GM12892 (cell line): ENCODE results near the gene WSCD2.

Experiments
- DNase-seq: peaks from one replicate; pipeline ENCODE4 v3.0.0; 2011; ENCODE audit not compliant: insufficient read length
- FAIRE-seq: peaks from 2 replicates; lab custom pipeline; 2011; peaks lifted over from hg19 to GRCh38; lab: Jason Lieb, UNC
- POLR2A ChIP-seq: IDR thresholded peaks from 2 replicates; pipeline ENCODE4 v1.6.1; 2011; ENCODE audit warnings: low read depth, low read length, control low read depth
- POLR2AphosphoS5 ChIP-seq: IDR thresholded peaks from 2 replicates; pipeline ENCODE4 v1.6.1; 2011; ENCODE audit warnings: low read depth, low read length, control low read depth
- TAF1 ChIP-seq: IDR thresholded peaks from 2 replicates; pipeline ENCODE4 v1.6.1; 2011; ENCODE audit warnings: low read depth, mild to moderate bottlenecking, control low read depth, low read length, borderline replicate concordance

WSCD2 gene

GRCh38 chr12:108176292-108176691 is 47.2 kb downstream of the WSCD2 start:
- TF ChIP-seq POLR2AphosphoS5 (no peak), TAF1 (no peak), POLR2A (no peak)
- FAIRE-seq (no peak), DNase-seq (no peak)

- no peak for DNase-seq
- no peak for FAIRE-seq
- no peak for TF ChIP-seq TAF1
- TF ChIP-seq POLR2AphosphoS5: no peak
- TF ChIP-seq POLR2A: no peak
These were observed 48.0 kb downstream of the WSCD2 start for GRCh38 chr12:108177131-108177530.

- FAIRE-seq (no peak), DNase-seq (no peak)
- TF ChIP-seq POLR2AphosphoS5: no peak
These were observed 50.2 kb downstream of the WSCD2 start for GRCh38 chr12:108179305-108179704.

GRCh38 chr12:108180255-108181094 is 51.4 kb downstream of the WSCD2 start:
- no peak for DNase-seq
- TF ChIP-seq TAF1 (no peak), POLR2A (no peak), POLR2AphosphoS5 (no peak)
- peak; percentile 5 for FAIRE-seq

GRCh38 chr12:108181095-108181454 is 52.0 kb downstream of the WSCD2 start:
- FAIRE-seq: no peak
- DNase-seq: no peak
- TF ChIP-seq TAF1: no peak
- no peak for TF ChIP-seq POLR2AphosphoS5
- TF ChIP-seq POLR2A: no peak

- TF ChIP-seq POLR2A (no peak), POLR2AphosphoS5 (no peak), TAF1 (no peak)
- DNase-seq (no peak), FAIRE-seq (no peak)
These were observed 53.0 kb downstream of the WSCD2 start for GRCh38 chr12:108182096-108182495.

- TF ChIP-seq POLR2A (no peak), POLR2AphosphoS5 (no peak), TAF1 (no peak)
- FAIRE-seq (no peak), DNase-seq (no peak)
These were observed 55.9 kb downstream of the WSCD2 start for GRCh38 chr12:108185002-108185401.

- no peak for TF ChIP-seq POLR2AphosphoS5
- no peak for TF ChIP-seq TAF1
- TF ChIP-seq POLR2A: no peak
- no peak for DNase-seq
- no peak for FAIRE-seq
These were observed 58.7 kb downstream of the WSCD2 start for GRCh38 chr12:108187831-108188230.

- TF ChIP-seq TAF1 (no peak), POLR2AphosphoS5 (no peak), POLR2A (no peak)
- no peak for FAIRE-seq
- no peak for DNase-seq
These were observed 61.4 kb downstream of the WSCD2 start for GRCh38 chr12:108190529-108190928.

GRCh38 chr12:108191086-108191485 is 62.0 kb downstream of the WSCD2 start:
- FAIRE-seq: no peak

GRCh38 chr12:108191938-108192337 is 62.9 kb downstream of the WSCD2 start:
- FAIRE-seq (no peak), DNase-seq (no peak)
- TF ChIP-seq TAF1 (no peak), POLR2AphosphoS5 (no peak), POLR2A (no peak)

More at GRCh38 chr12:108191086-108191485, 62.0 kb downstream of the WSCD2 start:
- TF ChIP-seq POLR2A: no peak
- no peak for TF ChIP-seq POLR2AphosphoS5
- no peak for DNase-seq

GRCh38 chr12:108193493-108193892 is 64.4 kb downstream of the WSCD2 start:
- DNase-seq (no peak), FAIRE-seq (no peak)
- TF ChIP-seq POLR2AphosphoS5 (no peak), POLR2A (no peak), TAF1 (no peak)
